WTC11 (cell line): ENCODE data around the gene FOXS1. TPM values are rescaled to one million over a fixed set of nuclear protein-coding genes. Genes with fewer than 3 reads are reported as not detected.
A peak's percentile ranks its signal among the peaks of the same experiment; 100 is the strongest.

Source experiments
- ATAC-seq: fragments of 200-7000 bp; cut with Tn5 transposase; 2 replicates; pipeline ENCODE4 v1.10.0; 2021; ENCODE audit warnings: mild to moderate bottlenecking, moderate library complexity
- CTCF ChIA-PET: fragments of 300-600 bp; sonication (Branson Sonifier 250); formaldehyde crosslinking; loops from one replicate; lab custom pipeline; 2021; ENCODE audit warnings: antibody characterized with exemption; lab: Charles Lee
- POLR2A ChIA-PET: fragments of 350-600 bp; sonication (Branson Sonifier 250); formaldehyde crosslinking; loops from one replicate; lab custom pipeline; 2021; ENCODE audit warnings: antibody characterized with exemption; lab: Charles Lee
- DNase-seq: peaks from one replicate; pipeline ENCODE4 v3.0.0; 2021; ENCODE audit warnings: low spot score
- H3K27ac Mint-ChIP-seq: 2 replicates; pipeline ENCODE4 v1.8.0; 2021; ENCODE audit warnings: mixed read lengths
- H3K27me3 Mint-ChIP-seq: 2 replicates; pipeline ENCODE4 v1.8.0; 2021; ENCODE audit warnings: low read depth, mild to moderate bottlenecking, moderate library complexity, mixed read lengths
- H3K36me3 Mint-ChIP-seq: 2 replicates; pipeline ENCODE4 v1.8.0; 2021; ENCODE audit warnings: mixed read lengths
- H3K4me1 Mint-ChIP-seq: 2 replicates; pipeline ENCODE4 v1.8.0; 2022; ENCODE audit warnings: mixed read lengths
- H3K4me3 Mint-ChIP-seq: 2 replicates; pipeline ENCODE4 v1.8.0; 2021; ENCODE audit warnings: mild to moderate bottlenecking, moderate library complexity, mixed read lengths
- H3K9me3 Mint-ChIP-seq: 2 replicates; pipeline ENCODE4 v1.8.0; 2021; ENCODE audit warnings: mixed read lengths
- ATF6 ChIP-seq: sonication (generic); formaldehyde crosslinking; IDR thresholded peaks from 2 replicates; pipeline ENCODE4 v1.8.1; 2023; ENCODE audit warnings: mild to moderate bottlenecking, missing genetic modification reagents
- CREM ChIP-seq: sonication (generic); formaldehyde crosslinking; IDR thresholded peaks from 2 replicates; pipeline ENCODE4 v1.8.1; 2022; ENCODE audit warnings: mild to moderate bottlenecking, missing genetic modification reagents, moderate library complexity
- CTCF ChIP-seq: fragments of 200-600 bp; IDR thresholded peaks from 2 replicates; pipeline ENCODE4 v1.8.0; 2022; ENCODE audit warnings: antibody characterized with exemption
- FOXP4 ChIP-seq: sonication (generic); formaldehyde crosslinking; IDR thresholded peaks from 2 replicates; pipeline ENCODE4 v1.8.0; 2022; ENCODE audit warnings: mild to moderate bottlenecking, missing genetic modification reagents
- HMGA2 ChIP-seq: fragments of 250-450 bp; sonication (Bioruptor Pico); IDR thresholded peaks from 2 replicates; pipeline ENCODE4 v1.4.0; 2021; ENCODE audit warnings: mild to moderate bottlenecking, moderate library complexity
- KAT7 ChIP-seq: sonication (generic); formaldehyde crosslinking; IDR thresholded peaks from 2 replicates; pipeline ENCODE4 v1.8.1; 2023; ENCODE audit warnings: missing genetic modification reagents, mild to moderate bottlenecking, borderline replicate concordance
- NFE2L1 ChIP-seq: sonication (generic); formaldehyde crosslinking; IDR thresholded peaks from 2 replicates; pipeline ENCODE4 v1.8.1; 2023; ENCODE audit warnings: missing genetic modification reagents
- NFYB ChIP-seq: sonication (generic); formaldehyde crosslinking; conservative IDR thresholded peaks from 2 replicates; pipeline ENCODE4 v1.8.0; 2022; ENCODE audit warnings: low read depth, missing genetic modification reagents
- NR3C1 ChIP-seq: sonication (generic); formaldehyde crosslinking; conservative IDR thresholded peaks from 2 replicates; pipeline ENCODE4 v1.8.1; 2023; ENCODE audit warnings: low read depth, mild to moderate bottlenecking, missing genetic modification reagents
- RORB ChIP-seq: fragments of 250-450 bp; sonication (Bioruptor Pico); IDR thresholded peaks from 2 replicates; pipeline ENCODE4 v1.9.0; 2021; ENCODE audit warnings: mild to moderate bottlenecking
- TCF7 ChIP-seq: sonication (generic); formaldehyde crosslinking; IDR thresholded peaks from 2 replicates; pipeline ENCODE4 v1.8.0; 2022; ENCODE audit warnings: mild to moderate bottlenecking, low read depth, missing genetic modification reagents, moderate library complexity
- ZNF219 ChIP-seq: sonication (generic); formaldehyde crosslinking; IDR thresholded peaks from 2 replicates; pipeline ENCODE4 v1.8.0; 2023; ENCODE audit warnings: missing genetic modification reagents, mild to moderate bottlenecking, borderline replicate concordance
- ZNF416 ChIP-seq: fragments of 250-450 bp; sonication (Bioruptor Pico); IDR thresholded peaks from 2 replicates; pipeline ENCODE4 v1.9.0; 2021; ENCODE audit warnings: mild to moderate bottlenecking, inconsistent platforms
- ZNF423 ChIP-seq: fragments of 250-450 bp; sonication (Bioruptor Pico); IDR thresholded peaks from 2 replicates; pipeline ENCODE4 v2.1.2; 2022; ENCODE audit warnings: mild to moderate bottlenecking, moderate library complexity
- ZNF671 ChIP-seq: fragments of 250-450 bp; sonication (Bioruptor Pico); IDR thresholded peaks from 2 replicates; pipeline ENCODE4 v1.8.0; 2021; ENCODE audit warnings: mild to moderate bottlenecking
- ZSCAN18 ChIP-seq: fragments of 250-450 bp; sonication (Bioruptor Pico); IDR thresholded peaks from 2 replicates; pipeline ENCODE4 v2.1.2; 2022; ENCODE audit warnings: mild to moderate bottlenecking, moderate library complexity
- total RNA-seq: library from RNA; stranded (reverse); gene quantifications from 3 replicates; pipeline ENCODE4 v1.2.3, GENCODE V29; 2021
- TF ChIP-seq, protein P1 (sequence below): sonication (generic); formaldehyde crosslinking; IDR thresholded peaks from 2 replicates; pipeline ENCODE4 v1.8.1; 2022; ENCODE audit warnings: missing genetic modification reagents, borderline replicate concordance
- TF ChIP-seq, protein P2 (sequence below): sonication (generic); formaldehyde crosslinking; conservative IDR thresholded peaks from 2 replicates; pipeline ENCODE4 v1.8.1; 2023; ENCODE audit warnings: mild to moderate bottlenecking, low read depth, missing genetic modification reagents, moderate library complexity
- TF ChIP-seq, protein P3 (sequence below): sonication (generic); formaldehyde crosslinking; IDR thresholded peaks from 2 replicates; pipeline ENCODE4 v1.8.1; 2023; ENCODE audit warnings: mild to moderate bottlenecking, moderate library complexity, missing genetic modification reagents

The FOXS1 gene
- total RNA-seq, 1 experiment from 2014 or later, result not detected

- TF ChIP-seq ZNF219 (CRISPR knock-in tag) (no peak), NR3C1 (CRISPR knock-in tag) (no peak), NFE2L1 (CRISPR knock-in tag) (no peak), NFYB (CRISPR knock-in tag) (no peak), FOXP4 (CRISPR knock-in tag) (no peak)
- TF ChIP-seq, protein P1, sequence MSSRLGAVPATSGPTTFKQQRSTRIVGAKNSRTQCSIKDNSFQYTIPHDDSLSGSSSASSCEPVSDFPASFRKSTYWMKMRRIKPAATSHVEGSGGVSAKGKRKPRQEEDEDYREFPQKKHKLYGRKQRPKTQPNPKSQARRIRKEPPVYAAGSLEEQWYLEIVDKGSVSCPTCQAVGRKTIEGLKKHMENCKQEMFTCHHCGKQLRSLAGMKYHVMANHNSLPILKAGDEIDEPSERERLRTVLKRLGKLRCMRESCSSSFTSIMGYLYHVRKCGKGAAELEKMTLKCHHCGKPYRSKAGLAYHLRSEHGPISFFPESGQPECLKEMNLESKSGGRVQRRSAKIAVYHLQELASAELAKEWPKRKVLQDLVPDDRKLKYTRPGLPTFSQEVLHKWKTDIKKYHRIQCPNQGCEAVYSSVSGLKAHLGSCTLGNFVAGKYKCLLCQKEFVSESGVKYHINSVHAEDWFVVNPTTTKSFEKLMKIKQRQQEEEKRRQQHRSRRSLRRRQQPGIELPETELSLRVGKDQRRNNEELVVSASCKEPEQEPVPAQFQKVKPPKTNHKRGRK, result no peak
- TF ChIP-seq, protein P2, sequence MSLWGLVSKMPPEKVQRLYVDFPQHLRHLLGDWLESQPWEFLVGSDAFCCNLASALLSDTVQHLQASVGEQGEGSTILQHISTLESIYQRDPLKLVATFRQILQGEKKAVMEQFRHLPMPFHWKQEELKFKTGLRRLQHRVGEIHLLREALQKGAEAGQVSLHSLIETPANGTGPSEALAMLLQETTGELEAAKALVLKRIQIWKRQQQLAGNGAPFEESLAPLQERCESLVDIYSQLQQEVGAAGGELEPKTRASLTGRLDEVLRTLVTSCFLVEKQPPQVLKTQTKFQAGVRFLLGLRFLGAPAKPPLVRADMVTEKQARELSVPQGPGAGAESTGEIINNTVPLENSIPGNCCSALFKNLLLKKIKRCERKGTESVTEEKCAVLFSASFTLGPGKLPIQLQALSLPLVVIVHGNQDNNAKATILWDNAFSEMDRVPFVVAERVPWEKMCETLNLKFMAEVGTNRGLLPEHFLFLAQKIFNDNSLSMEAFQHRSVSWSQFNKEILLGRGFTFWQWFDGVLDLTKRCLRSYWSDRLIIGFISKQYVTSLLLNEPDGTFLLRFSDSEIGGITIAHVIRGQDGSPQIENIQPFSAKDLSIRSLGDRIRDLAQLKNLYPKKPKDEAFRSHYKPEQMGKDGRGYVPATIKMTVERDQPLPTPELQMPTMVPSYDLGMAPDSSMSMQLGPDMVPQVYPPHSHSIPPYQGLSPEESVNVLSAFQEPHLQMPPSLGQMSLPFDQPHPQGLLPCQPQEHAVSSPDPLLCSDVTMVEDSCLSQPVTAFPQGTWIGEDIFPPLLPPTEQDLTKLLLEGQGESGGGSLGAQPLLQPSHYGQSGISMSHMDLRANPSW (CRISPR knock-in tag), result no peak
Measured at GRCh38 chr20:31835554-31835953, 9.8 kb downstream of the FOXS1 start (continued).

DNA sequence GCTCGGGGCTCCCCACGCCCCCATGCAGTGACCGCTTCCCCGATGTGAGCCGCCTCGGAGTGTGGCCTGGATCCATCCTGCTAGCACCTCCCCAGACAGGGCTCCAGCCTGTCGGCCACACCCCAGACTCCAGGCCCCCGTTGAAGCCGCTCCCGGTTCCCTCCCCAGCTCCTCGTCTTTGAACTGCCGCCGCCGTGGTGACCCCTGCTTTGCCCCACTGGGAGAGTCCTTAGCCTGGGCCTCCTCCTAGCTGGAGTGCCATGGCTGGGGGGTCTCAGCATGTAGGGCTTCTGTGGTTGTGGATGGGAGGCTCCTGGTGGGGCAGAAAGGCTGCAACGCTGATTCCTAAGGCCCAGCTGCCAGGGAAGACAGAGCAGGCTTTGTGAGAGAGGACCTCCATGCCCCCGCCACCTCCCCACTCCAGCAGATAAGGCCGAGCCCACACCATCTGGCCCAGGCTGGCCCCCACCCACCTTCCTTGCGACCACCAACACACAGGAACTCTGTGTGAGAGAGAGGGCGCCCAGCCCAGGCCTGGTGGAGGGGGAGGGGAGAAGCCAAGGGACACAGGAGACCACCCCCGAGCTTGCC lies 11.4 kb downstream of the FOXS1 start:
- TF ChIP-seq RORB (CRISPR knock-in tag), result no peak
- TF ChIP-seq ATF6 (CRISPR knock-in tag), result no peak
- no peak for TF ChIP-seq CREM (CRISPR knock-in tag)
- no peak for TF ChIP-seq ZSCAN18 (CRISPR knock-in tag)
- no peak for TF ChIP-seq CTCF
- no peak for TF ChIP-seq ZNF423 (CRISPR knock-in tag)
- TF ChIP-seq, protein P3, sequence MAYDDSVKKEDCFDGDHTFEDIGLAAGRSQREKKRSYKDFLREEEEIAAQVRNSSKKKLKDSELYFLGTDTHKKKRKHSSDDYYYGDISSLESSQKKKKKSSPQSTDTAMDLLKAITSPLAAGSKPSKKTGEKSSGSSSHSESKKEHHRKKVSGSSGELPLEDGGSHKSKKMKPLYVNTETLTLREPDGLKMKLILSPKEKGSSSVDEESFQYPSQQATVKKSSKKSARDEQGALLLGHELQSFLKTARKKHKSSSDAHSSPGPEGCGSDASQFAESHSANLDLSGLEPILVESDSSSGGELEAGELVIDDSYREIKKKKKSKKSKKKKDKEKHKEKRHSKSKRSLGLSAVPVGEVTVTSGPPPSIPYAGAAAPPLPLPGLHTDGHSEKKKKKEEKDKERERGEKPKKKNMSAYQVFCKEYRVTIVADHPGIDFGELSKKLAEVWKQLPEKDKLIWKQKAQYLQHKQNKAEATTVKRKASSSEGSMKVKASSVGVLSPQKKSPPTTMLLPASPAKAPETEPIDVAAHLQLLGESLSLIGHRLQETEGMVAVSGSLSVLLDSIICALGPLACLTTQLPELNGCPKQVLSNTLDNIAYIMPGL (CRISPR knock-in tag), result no peak
- TF ChIP-seq ZNF416 (CRISPR knock-in tag), result no peak
- no peak for TF ChIP-seq ZNF671 (CRISPR knock-in tag)
- no peak for TF ChIP-seq KAT7 (CRISPR knock-in tag)
- TF ChIP-seq TCF7 (CRISPR knock-in tag), result no peak
- TF ChIP-seq HMGA2 (CRISPR knock-in tag), result no peak
- TF ChIP-seq, protein P2 (CRISPR knock-in tag), result no peak
- no peak for TF ChIP-seq NFE2L1 (CRISPR knock-in tag)
- ATAC-seq, result peak; percentile 6; the same call in 1 of the 2 replicates
- CTCF ChIA-PET, result interaction anchor here (0.5 to 5.7 kb wide), 27 partner anchors 8 to 588 kb away, joined by 3 to 70 read pairs (median 4); partner anchors contain the start of genes FOXS1 and PDRG1
- Mint-ChIP-seq H3K27me3 (no peaks in the 10 kb centered on the region), H3K36me3 (no peaks in the 10 kb centered on the region), H3K27ac (no peak overlapping the region), H3K9me3 (no peaks in the 10 kb centered on the region), H3K4me3 (no peak overlapping the region), H3K4me1 (0 out of 2 replicates have a peak, but pooled peaks cover 8% of the 10 kb centered on the region)
- no peak for DNase-seq
- POLR2A ChIA-PET, result no interaction called here
